COR-L47 (cell line): ENCODE data around the gene PLXNB2.

ENCODE experiments used
- DNase-seq: peaks from one replicate; lab custom pipeline; 2025; lab: John Stamatoyannopoulos, UW

Gene PLXNB2

DNA sequence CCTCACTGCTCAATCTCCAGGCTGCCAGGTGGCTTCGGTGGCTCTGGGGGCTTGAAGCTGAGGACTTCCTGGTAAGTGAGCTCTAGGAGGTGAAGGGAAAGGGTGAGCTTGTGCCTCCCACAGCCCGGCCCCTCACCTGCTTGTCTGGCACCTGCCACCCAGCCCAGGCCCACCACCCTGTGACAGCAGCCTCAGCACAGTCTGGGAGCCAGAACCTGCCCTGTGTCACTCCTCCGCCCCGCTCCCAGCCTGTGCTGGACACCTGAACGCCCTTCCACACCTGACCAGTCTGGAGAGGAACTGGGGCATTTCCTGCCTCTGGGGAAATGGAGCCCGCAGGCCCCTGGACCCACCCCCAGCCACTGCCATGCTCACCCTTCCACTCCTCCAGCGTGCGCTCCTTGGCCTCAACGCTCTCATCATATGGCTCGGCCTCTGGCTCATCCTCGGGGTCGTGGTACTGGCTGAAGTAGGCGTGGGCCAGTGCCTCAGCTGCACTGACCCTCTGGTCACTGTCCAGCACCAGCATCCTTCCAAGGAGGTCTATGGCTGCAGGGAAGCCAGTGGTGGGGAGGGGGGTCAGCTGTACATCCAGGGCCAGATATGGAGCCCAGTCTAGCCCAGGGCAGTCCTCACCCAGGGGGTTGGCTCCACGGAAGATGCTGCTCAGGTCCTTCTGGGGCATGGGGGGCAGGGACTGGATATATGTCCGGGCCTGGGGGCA lies 42.3 kb downstream of the PLXNB2 start:
- DNase-seq = no peak

DNA sequence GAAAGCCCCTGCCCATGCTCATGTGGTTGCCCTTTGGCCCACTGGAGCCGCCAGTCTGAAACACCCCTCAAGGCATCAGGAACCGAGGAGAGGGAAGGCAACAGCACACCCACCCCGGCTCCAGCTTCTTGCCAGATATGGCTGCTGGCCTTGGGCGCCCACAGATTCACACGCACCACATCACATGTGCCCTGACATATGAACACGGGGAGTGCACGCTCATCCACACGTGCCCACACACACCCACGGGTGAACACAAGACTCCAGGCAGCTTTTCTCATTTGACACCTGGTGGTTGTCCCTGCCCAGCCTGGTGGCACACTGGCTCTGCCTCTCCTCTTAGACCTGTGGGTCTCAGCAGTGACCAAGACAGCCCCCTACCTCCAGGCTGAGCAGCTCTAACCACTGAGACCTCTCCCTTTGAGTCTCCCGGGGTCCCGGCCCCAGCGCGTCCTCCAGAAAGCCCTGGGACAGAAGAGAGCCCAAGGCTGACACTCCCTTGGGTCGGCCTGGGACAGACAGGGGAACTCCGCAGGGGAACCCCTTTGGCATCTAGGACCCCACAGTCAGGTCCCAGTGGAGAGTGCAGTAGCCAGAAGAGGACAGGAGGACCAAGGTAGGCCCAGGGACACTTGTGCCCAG lies 43.2 kb downstream of the PLXNB2 start:
- DNase-seq = no peak

DNA sequence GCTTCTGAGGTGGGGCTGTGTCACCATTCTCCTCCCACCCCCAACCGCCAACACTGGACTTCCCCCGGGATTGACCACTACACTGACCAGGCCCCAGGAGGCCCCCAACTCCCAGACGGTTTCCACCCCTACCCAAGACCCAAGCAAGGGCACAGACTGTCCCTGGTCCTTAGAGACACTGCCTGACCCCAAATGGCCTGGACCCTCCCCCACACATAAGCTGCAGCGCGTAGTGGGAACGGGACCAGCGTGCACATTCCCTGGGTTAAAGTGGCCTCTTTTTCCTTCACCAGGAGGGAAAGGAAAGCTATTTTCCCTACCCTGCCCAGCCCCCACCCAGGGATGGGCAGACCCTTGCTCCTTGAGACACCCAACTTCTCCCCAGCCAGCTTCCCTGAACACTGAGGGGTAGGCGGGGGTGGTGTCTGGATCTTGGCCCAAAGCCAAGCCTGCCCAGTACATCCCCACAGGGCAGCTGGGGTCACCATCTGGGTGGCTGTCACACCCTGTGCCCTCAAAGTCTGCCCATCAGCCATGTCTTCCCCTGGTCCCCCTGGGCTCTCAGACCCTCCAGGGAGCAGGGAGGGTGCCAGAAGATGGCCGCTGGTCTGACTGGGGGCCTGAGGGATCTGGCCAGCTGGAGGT lies 44.4 kb downstream of the PLXNB2 start:
- no peak for DNase-seq

DNA sequence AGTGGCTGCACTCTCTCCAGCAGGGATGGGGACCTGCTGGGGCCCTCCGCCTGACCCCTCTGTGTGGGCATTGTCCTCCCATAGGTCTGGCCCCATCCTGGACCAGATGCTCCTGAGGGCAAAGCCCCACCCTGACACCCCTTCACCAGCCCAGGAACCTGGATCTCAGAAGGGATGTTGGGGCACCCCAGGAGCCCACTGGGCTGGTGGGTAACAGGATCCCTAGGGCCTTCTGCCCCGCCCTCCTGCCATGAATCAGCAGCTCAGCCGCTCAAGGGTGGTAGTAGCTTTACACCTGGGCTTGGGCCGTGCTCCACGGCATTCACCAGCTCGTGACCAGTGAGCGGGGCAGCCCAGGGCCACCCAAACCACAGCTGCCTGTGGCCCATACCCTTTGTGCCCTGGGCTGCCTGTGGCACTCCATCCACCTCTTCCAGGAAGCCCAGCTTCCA lies 45.0 kb downstream of the PLXNB2 start:
- no peak for DNase-seq

DNA sequence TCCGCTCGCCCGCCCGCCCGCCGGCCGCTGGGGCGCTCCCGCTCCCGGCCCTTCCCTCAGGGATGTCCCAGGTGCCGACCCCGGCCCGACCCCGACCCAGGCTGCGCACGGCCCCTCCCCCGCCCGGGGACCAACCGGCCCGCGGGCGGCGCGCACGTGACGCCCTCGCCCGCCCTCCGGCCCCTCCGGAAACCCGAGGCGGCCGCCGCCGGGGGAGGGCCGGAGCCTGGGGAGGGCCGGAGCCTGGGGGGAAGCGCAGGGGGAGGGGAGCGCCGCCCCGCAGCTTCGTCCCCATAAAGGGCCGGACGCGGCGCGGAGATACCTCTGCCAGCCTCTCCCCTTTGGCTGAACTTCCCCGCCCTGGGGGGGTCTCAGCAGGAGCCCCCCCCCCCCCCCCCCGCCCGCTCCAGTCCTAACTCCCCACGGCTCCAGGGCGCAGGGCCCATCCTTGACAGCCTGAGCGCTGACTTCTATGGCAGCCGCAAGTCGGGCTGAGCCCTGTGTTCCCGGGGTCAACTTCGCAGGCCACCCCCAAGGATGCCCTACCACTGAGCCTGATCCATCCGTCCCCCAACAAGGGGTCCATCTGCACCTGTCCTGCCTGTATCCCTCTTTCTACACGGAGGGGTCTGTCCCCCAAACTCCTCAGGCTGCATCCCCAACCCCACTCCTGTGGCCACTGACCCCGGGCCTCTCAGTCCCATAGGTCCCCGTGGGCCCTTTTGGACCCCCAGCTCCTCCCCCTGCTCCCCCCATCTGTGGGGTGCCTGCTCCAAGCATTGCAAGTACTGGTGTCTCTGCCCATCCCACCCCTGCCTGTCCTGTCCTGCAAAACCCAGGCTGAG lies 45.6 kb downstream of the PLXNB2 start, which contains the start of gene MAPK12:
TSS of gene MAPK12 (minus strand) at position 69 of the 845 bp plus-strand sequence. CDS start 174 bp downstream, outside the sequence.
- peak; percentile 51 for DNase-seq

DNA sequence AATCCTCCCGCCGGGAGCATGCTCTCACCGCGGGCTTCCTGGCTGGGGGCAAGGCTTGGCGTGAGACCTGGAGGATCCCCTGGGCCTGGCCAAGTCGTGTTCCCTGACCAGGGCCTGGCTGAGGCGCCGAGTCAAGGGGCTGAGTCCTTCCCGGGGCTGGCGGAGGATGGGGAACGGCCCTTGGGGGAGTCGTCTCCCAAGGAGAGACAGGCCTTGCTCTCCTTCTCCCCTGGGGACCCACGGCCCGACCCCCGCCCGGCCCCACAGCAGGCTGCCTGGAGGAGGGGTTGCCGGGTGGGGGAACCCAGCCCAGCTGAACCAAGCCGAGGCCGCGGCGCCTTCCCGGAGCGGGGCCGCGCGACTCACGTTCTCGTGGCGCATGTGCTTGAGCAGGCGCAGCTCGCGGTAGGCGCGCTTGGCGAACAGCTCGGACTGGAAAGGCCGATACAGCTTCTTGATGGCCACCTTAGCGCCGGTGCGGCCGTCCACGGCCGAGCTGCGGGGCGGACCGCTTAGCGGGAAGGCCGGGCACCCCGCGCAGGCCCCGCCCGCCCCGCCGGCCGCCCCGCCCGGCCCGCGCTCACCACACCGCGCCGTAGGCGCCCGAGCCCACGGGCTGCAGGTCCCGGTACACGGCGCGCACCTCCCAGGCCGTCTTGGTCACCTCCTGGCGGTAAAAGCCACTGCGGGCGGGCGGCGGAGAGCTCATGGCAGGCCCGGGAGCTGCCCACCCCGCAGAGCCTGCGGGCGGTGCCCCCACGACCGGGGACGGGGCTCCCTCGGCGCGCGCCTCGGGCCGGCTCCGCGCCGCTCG lies 46.4 kb downstream of the PLXNB2 start:
- DNase-seq = peak; percentile 43

DNA sequence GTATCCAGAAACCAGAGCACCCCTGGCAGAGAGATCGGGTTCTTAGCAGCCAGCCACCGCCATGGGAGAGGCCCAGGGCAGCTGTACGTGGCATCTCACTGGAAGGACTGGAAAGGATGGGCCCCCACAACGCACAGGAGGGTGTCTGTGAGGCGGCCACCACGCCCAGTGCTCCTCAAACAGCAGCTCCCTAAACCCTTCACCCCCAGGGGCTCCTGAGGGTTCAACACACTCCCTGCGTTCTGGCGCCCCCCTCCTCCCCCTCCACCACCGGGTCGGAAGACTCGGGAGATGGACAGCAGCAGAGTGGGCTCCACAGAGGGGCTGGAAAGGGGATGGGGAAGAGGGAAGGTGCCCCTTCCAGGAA lies 47.0 kb downstream of the PLXNB2 start:
- no peak for DNase-seq

DNA sequence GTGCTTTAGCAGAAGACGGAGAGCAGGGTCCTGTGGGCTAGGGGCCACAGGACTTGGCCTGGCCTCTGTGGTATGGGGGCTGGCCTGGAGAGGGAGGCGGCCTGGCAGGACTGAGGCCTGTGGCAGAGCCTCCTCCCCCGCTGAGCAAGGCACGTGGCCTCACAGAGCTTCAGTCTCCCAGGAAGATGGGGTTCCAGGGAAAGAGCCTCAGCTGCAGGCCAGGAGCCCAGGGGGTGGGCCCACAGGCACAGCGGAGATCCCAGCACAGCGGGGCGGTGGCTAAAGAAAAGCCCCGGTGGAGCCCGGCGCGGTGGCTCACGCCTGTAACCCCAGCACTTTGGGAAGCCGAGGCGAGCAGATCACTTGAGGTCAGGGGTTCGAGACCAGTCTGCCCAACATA lies 48.1 kb downstream of the PLXNB2 start:
- no peak for DNase-seq

DNA sequence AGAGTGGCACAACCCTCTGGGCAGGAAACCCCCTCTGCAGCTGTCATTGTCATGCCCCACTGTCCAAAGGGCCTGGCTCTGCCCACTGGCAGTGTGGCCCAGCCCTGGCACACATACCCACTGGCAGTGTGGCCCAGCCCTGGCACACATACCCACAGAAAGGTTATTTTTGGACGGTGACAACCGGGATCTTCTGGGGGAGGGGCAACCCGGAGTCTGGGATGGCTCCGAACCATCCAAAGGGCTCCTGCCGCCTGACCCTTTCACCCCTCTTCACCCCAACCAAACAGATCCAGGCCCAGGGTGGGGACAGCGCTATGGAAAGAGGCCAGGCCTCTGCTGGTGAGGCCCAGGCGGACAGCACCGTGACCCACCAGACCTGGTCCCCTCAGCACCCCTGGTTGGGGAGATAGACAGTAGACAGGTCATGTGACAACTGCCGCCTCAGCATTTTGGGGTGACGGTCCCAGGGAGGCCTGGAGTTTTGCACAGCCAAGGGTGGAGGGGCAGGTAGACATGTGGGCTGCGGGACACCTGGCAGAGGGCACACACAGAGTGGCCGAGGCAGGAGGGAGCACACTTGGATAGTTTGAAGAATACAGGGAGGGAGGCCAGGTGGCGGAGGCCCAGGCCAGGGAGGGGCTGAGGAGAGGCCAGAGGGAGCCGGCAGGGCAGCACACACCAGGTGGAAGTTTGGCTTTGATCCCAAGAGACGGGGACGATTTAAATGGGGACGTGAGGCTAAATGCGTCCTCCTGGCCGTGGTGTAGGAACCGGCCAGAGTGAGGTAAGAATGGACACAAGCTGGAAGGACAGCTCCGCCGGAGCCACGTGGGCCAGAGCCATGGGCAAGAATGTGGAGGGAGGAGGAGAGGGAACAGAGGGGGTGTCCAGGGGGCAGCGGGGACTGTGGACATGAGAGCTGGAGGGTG lies 48.8 kb downstream of the PLXNB2 start:
- DNase-seq = no peak

DNA sequence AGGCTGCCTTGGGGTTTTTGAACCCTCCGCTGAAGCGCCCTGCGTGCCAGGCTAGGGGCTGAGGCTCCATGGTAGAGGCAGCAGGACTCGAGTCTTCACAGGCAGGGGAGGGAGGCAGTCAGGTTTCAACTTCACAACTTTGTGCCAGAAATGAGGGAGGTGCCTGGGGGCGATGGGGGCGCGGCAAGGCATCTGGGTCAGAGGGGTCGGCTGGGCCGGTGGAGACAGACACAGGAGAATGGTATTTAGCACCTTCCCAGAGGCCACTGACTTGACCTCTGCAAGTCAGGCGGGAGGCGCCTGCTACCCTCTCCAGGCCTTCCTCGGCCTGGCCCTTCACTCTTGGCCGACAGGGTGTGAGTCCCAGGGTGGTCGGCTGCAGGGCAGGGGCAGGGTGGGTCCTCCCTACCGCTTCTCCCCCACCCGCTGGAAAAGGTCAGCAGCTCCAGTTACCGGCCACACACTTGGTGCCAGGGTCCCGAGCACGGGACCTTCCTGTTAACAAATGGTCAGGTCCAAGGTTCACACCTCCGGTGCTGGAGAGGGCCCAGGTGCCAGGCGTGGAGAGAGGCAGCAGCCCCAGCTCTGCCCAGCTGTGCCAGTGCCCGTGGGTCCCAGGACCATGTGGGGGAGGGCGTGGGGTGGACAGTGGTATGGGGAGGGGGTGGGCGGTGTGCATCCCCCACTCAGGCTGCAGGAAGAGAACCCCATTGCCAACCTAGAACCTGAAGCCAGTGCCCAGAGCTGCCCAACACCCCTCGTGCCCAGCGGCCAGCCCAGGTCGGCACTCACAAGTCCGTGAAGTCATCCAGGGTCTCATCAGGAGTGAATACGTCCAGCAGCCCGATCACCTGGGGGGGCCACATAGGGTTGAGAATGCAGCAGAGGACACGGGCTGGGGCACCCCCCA lies 49.7 kb downstream of the PLXNB2 start:
- no peak for DNase-seq

DNA sequence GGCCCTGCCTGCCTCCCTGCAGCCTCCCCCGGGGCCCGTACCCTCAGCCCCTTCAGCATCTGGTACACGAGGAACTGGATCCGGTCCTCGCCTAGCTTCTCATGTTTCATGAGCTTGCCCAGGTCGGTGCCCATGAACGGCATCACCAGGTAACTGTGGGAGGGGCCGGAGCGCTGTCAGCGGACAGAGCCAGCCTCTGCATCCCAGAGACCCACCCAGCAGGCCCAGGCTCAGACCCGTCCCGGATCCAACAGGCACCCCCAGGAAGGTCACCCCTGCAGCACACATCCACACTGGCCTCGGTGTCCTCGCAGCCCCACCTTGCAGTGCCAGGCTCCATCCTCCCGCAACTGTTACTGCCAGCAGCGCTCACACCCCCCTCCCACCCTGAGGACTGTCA lies 50.4 kb downstream of the PLXNB2 start:
- DNase-seq = no peak

DNA sequence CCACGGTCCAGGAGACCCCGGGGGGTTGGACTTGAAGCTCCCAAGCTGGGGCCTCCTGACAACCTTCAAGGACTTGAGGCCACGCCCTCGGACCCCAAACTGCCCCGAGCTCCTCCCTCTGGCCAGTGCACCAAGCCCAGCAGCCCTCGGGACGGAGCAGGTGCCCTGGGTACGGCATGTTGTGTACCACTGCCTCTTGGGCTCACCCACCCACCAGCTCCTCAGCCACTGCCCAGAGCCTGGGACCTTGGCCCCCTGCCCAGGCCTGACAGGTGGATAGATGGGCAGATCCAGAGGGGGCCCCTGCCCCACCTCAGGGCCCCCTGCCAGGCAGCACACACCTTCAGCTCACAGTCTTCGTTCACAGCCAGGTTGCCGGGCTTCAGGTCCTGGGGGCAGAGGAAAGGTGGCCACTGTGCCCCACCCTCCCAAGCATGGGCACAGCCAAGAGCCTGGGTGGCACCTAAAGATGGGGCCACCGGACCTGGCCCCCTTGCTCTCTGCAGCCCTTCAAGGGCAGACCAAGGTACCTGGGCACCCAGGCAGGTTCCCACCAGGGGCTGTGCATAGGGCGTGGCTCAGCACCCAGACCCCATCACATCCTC lies 51.1 kb downstream of the PLXNB2 start:
- DNase-seq = no peak

DNA sequence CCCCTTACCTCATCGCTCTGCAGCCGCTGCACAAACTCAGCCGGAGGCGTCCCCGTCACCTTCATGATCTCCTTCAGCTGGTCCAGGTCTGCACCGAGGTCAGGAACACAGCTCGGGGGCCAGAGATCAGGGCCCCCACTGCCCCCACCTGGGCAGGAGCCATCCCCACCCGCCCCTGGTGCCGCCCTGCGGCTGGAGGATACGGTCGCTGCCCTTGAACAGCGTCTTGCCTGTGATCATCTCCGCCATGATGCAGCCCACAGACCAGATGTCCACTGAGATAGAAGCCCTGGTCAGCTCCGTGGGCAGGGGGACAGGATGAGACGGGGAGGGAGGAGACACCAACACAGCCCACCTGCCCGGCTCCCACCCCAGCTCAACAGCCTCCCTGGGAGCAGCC lies 51.8 kb downstream of the PLXNB2 start:
- DNase-seq = no peak

DNA sequence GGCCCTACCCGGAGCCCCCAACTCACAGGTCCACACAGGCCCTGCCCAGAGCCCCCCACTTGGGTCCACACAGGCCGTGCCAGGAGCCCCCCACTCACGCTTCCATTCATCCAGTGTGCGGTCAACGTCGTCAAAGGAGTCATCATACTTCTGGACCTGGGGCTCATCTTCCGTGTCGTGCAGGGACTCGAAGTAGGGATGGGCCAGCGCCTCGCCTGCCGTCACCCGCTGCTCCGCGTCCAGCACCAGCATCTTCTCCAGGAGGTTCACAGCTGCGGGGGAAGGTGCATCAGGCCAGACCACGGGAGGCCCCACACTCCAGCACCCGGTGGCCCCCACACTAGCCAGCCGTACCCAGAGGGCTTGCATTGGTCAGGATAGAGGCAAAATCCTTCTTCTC lies 52.3 kb downstream of the PLXNB2 start:
- DNase-seq = no peak

DNA sequence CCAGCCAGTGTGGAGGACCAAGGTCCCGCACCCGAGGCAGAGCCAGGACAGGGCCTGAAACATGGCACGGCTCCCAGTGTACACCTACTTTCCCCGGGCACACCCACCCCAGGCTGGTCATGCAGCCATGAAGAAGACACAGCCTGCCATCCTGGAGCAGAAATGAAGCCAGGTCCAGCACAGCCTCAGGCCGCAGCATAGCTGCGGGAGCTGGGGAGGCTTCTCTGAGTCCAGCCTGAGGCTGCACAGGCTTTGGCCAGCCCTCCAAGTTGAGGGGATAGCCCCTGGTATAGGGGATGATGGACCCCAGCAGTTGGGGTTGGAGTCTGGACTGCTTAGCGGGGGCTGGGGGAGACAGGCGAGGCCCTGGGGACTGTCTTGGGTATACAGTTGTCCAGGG lies 53.5 kb downstream of the PLXNB2 start:
- DNase-seq = no peak

DNA sequence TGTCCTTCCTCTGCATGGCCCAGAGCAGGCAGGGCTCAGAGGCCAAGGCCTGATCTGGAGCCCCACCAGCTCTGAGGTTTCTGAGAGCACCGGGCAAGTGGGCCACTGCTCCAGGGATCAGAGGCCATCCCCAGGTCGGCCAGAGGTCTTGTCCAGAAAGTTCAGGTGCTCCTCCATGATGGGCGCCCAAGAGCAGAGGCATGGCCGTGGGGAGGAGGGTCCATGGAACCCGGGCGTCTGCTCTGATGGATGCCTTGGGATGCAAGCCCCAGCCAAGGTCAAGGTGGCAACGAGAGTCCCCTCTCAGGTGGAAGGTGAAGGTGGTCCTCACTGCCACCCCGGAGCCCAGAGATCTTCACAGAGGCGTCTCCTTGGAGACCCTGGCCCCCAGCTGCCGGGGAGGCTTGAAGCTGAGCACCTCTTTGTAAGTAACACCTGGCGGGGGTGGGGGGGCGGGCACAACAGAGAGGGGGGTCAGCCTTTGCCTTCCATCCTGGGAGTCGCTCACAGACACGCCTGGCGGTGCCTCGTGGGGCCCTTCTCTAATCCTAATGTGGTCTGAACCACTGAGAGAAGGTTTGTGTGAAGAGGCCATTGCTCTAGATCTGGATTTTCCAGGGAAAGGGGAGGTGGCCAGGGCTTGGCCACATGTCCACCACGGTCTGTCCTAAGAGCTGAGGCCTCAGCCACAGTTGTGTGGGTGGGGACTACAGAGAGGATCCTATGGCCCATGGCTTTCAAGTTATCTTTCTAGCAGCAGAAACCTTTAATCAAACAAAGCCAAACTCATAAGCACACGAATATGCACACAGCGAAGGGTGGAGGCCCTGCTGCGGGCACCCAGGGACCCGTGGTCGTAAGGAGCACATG lies 54.2 kb downstream of the PLXNB2 start:
- DNase-seq = no peak

DNA sequence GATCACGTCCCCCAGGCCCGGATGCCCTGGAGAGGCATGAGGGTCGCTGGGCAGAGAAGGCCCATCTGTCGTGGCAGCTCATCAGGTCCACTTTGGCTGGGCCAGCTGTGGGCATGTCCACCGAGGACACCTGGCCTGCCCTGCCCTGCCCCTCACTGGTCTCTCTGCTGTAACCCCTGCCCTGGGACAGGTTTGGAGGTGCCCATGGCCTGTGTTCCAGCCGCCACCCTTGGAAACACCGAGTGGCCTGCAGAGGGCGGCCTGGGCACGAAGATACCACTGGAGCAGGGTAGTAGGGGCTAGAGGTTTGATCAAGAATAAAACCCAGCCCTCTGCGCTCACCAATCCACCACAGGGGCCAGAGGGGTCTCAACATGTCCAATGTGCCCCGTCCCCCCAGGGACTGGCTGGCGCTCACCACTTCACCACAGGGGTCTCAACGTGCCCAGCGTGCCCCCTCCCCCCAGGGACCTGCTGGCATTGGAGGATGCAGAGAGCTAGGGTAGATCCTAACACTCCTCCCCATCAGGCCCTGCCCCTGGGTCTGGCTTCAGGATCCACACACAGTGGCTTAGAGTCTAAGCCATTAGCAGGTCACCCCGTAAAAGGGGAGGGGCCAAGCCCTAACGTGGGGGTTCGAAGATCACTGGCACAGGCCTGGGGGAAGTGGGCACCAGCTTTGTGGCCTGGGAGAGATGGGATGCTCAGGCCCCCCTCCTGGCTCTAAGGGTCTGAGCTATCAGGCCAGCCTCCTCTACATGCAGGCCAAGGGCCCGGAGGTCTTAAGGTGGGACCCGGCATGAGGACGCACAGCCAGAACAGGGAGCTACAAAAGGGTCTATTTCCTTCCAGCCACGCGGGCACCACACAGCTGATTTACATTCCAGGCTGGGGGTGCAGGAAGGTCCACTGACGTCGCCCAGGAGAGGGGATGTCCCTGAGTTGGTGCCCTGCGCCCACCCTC lies 55.1 kb downstream of the PLXNB2 start:
- peak; percentile 40 for DNase-seq
